ENCODE results near the gene SLC25A47. TPM values are rescaled to one million over a fixed set of nuclear protein-coding genes. Genes with fewer than 3 reads are reported as not detected.

SLC25A47 gene
- polyA plus RNA-seq, 3 donors, result 0.05 to 0.07 TPM; not detected in 1

DNA sequence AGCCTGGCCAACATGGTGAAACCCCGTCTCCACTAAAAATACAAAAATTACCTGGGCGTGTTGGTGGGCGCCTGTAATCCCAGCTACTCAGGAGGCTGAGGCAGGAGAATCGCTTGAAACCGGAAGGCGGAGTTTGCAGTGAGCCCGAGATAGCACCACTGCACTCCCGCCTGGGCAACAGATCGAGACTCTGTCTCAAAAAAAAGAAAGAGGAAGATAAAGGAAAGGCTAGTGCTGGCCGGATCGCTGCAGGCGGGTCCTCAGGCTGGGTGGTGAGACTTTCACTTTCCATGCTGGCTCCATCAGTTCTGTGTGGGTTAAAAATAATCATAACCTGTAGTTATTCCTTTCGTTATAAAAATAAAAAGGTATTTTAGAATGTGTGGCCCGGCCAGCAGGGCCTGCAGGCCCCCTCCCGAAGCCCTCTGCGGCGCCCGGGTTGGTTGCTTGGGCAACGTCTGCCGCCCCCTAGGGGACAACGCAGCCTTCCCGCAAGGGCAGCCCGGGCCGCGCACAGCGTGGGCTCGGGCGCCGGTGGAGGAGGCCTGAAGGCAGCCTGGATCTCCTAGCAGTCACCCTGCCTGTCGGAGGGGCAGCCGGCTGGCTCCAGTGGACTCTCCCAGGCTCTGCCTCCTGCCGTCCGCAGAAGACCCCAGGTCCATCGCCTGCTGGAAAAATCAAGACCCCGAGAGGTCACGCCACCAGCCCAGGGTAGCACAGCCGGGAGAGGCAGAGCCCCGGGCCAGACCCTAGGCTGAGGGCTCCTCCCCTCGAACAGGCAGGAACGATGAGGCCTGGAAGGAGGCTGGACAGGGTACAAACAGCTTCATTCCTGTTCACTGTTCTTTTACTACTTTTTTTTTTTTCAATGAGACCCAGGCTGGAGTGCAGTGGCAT, 5.0 kb upstream of the SLC25A47 start:
- 28 to 46% (median 28%) methylated on average over 32 to 40 of the region's 40 CpGs for WGBS, 3 donors
- no peak overlapping the region for H3K27ac ChIP-seq (ENCODE audit: low read depth, low read length)

DNA sequence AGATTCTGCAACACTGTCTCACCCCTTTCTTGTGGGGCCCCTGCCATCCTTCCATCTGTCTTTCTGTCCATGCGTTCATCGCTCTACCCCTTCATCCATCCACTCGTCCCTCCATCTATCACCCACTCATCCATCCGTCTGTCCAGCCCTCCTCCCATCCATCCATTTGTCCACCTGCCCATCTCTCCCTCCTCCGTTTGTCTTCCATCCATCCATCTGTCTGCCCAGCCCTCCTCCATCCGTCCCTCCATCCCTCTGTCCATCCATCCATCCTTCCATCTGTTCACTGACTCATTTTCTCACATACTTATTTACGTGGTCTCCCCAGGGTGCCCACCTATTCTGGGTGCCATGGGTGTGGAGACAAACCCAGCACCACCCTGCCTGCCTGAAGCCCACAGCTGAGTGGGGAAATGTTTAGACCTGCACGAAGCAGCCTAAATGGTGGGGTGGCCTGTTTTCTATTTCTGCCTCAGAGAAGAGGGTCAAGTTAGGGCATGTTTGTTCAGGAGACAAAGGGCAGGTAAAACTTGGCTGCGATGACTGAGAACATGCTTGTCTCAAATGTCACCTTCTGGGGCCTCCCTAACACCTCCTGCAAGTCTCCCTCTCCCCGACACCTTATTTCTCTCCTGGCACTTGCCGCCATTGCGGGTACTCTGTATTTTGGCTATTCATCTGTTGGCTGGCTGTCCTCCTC, 2.8 kb upstream of the SLC25A47 start:
- 83 to 94% (median 90%) methylated on average over 12 of the region's 12 CpGs for WGBS, 3 donors
- no peak overlapping the region for H3K27ac ChIP-seq (ENCODE audit: low read depth, low read length)

DNA sequence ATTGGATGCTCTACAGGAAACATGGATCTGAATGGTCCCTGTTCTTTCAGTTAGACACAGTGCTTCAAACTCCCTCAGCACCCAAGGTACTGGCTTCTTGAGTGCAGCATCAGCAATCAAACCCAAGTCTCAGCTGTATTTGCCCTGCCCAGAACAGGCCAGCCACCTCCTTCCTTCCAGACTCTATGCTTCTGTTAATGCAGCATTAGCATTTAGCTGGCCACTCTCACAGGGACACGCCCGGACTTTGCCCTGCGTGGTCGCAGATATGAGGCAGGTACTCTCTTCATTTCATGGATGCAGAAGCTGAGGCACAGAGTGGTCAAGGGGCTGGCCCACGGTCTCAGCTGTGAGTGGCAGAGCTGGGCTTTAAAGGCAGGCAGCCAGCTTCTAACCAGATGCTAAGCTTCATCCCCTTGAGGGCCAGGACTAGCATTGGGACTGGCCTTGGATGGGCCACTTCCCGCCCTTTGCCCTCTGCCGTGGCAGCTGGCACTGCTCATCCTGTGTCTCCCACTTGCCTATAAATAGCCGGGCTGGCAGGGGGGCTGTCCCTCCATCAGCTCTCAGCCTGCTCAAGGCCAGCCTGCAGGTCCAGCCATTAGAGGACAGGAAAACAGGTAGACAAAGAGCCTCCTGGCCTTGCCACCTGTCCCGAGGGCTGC, 1.5 kb upstream of the SLC25A47 start:
- H3K27ac ChIP-seq (ENCODE audit: low read depth, low read length), result no peak overlapping the region
- 54 to 86% (median 86%) methylated on average over 9 of the region's 9 CpGs for WGBS, 3 donors

DNA sequence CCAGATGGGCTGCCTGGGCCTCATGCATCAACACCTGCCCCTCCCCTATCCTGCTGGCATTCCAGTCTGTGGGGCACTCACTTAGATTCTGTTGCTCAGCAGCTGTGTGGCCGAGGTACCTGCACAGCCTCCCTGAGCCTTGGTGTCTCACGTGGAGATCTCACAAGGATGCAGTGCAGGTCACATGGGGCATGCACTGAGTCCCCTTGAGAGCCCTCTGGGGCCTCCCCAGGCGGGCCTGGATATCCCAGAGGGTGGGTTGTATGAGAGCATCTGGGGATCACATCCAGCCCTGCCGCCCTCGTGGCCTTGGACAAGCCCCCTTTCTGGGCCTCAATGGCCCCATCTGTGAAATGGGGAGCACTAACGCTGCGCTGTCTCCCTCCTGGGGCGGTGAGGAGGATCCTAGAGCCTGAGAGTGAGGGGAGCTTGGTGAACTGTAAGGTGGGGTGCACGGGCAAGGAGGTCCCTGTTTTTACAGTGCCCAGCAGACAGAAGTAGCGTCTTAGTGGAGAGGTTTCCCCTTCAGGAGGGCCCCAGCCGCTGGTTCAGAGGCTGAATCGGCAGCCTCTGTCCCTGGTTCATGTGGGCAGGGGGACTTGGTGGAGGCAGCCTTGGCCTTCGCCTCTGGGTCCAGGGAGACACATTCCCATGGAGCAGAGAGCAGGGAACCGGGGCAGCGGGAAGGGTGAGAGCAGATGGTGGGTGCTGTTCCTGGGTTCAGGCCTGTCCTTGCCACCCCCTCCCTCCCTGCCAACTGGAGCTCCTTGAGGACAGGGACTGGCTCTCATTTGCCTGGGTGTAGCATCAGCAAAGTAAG, 791 bp upstream of the SLC25A47 start:
- no peak overlapping the region for H3K27ac ChIP-seq (ENCODE audit: low read depth, low read length)
- WGBS, 3 donors, result 84 to 92% (median 89%) methylated on average over 15 of the region's 15 CpGs

DNA sequence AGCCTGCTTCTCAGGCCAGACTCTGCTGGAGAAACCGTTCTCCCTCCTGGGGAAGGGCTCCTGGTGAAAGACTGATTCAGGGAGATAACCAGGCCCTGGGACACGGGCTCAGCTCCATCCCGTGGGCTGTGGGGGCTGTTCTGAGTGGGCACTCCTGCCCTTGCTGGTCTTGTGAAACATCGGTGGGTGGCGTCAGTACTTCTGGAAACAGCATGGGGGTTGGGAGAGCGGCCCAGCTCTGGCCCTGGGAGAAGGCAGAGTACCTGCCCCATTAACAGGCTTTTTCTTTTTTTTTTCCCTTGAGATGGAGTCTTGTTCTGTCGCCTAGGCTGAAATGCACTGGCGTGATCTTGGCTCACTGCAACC, 786 bp downstream of the SLC25A47 start:
- 68 to 92% (median 80%) methylated on average over 8 of the region's 8 CpGs for WGBS, 3 donors
- no peak overlapping the region for H3K27ac ChIP-seq (ENCODE audit: low read depth, low read length)

DNA sequence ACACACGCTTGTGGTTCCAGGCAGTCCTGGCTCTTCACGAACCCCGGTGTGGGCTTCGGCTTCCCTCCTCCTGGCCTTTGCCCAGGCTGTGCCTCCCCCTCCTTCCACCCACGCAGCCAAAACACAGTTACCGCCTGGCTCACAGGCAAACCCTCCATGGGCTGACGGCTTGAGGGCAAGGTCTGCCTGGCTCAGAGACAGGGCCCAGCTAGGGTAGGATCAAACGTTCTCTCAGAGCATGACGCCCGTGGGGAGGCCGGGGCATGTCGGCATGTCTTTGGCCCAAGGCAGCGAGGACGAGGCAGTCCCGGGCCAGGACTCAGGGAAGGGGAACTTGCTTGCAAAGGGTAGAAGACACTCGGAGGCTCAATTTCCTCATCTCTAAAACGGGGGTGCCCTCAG, 2.1 kb downstream of the SLC25A47 start:
- WGBS, 3 donors, result 64 to 79% (median 72%) methylated on average over 17 of the region's 17 CpGs
- no peak overlapping the region for H3K27ac ChIP-seq (ENCODE audit: low read depth, low read length)

DNA sequence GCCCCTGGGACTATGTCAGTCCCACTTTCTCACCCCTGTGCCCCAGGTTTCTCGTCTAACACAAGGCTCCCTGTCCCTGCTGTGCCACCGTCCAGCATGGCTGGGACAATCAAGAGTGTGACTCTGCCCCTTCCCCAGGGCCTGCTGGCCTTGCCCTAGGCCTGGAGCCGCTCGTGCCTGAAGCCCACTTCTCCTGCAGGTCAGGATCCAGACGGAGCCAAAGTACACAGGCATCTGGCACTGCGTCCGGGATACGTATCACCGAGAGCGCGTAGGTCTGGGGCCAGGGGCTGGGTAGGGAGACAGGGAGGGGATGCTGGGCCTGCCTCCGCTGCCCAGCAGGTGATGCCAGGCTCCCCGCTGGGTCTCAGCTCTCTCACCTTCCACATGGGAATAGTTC, 2.8 kb downstream of the SLC25A47 start:
- H3K27ac ChIP-seq (ENCODE audit: low read depth, low read length), result no peak overlapping the region
- WGBS, 3 donors, result 71 to 95% (median 90%) methylated on average over 13 of the region's 13 CpGs

DNA sequence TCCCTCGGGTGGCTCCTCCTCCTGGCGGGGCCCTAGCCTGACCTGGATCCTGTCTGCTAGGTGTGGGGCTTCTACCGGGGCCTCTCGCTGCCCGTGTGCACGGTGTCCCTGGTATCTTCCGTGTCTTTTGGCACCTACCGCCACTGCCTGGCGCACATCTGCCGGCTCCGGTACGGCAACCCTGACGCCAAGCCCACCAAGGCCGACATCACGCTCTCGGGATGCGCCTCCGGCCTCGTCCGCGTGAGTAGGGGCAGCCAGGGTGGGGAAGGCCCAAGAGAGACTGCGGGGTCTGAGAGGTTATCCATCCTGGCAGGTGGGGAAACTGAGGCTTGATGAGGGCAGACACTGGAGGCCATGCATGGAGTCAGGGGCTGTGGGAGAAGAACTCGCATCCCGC, 4.0 kb downstream of the SLC25A47 start:
- no peak overlapping the region for H3K27ac ChIP-seq (ENCODE audit: low read depth, low read length)
- 95 to 96% (median 96%) methylated on average over 24 of the region's 24 CpGs for WGBS, 3 donors

DNA sequence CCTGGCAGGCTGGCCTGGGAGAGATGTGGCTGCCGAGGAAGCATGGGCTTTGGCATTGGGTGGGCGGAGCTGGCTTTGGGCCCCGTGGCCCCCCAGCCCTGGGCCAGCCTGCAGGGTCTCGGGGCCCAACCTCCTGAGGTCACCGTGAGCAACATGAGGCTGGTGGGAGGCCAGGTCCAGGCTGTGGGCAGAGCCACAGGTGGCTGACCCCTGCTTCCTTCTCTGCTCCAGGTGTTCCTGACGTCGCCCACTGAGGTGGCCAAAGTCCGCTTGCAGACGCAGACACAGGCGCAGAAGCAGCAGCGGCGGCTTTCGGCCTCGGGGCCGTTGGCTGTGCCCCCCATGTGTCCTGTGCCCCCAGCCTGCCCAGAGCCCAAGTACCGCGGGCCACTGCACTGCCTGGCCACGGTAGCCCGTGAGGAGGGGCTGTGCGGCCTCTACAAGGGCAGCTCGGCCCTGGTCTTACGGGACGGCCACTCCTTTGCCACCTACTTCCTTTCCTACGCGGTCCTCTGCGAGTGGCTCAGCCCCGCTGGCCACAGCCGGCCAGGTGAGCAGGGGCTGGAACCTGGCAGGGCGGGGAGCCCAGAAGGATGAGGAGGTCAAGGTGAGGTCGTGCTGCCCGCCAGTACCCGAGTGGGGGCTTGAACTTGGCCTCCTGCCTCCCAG, 5.5 kb downstream of the SLC25A47 start:
- WGBS, 3 donors, result 45 to 88% (median 87%) methylated on average over 32 of the region's 32 CpGs

DNA sequence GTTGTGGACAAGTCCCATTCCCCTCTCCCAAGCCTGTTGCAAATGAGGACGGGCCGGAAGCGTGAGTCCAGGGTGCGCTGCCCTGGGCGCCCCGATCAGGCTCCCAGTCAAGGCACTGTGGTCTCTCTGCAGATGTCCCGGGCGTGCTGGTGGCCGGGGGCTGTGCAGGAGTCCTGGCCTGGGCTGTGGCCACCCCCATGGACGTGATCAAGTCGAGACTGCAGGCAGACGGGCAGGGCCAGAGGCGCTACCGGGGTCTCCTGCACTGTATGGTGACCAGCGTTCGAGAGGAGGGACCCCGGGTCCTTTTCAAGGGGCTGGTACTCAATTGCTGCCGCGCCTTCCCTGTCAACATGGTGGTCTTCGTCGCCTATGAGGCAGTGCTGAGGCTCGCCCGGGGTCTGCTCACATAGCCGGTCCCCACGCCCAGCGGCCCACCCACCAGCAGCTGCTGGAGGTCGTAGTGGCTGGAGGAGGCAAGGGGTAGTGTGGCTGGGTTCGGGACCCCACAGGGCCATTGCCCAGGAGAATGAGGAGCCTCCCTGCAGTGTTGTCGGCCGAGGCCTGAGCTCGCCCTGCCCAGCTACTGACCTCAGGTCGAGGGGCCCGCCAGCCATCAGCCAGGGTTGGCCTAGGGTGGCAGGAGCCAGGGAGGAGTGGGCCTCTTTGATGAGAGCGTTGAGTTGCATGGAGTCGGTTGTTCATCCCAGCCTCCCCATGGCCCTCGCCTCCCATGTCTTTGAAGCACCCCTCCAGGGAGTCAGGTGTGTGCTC, 6.3 kb downstream of the SLC25A47 start:
- H3K27ac ChIP-seq (ENCODE audit: low read depth, low read length), result no peak overlapping the region
- 86 to 93% (median 89%) methylated on average over 32 to 36 of the region's 36 CpGs for WGBS, 3 donors

More for the DNA sequence above, 5.5 kb downstream of the SLC25A47 start:
- no peak overlapping the region for H3K27ac ChIP-seq (ENCODE audit: low read depth, low read length)

DNA sequence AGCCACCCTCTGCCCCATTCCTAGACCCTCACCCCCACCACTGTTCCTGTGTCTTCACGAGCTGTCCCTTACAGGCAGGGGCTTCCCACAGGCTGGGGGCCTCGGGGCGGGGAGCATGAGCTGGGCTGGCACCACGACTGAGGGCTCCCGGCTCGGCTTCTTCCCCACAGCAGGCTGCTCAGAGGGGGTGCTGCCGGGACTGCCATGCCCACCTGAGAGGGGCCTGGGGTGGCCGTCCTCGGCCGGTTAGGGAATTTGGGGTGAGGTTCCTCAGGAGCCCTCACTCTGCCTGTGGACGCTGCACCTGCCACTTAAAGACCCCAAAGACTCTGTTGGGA, 6.8 kb downstream of the SLC25A47 start:
- H3K27ac ChIP-seq (ENCODE audit: low read depth, low read length), result no peak overlapping the region
- 86 to 89% (median 86%) methylated on average over 11 of the region's 11 CpGs for WGBS, 3 donors

DNA sequence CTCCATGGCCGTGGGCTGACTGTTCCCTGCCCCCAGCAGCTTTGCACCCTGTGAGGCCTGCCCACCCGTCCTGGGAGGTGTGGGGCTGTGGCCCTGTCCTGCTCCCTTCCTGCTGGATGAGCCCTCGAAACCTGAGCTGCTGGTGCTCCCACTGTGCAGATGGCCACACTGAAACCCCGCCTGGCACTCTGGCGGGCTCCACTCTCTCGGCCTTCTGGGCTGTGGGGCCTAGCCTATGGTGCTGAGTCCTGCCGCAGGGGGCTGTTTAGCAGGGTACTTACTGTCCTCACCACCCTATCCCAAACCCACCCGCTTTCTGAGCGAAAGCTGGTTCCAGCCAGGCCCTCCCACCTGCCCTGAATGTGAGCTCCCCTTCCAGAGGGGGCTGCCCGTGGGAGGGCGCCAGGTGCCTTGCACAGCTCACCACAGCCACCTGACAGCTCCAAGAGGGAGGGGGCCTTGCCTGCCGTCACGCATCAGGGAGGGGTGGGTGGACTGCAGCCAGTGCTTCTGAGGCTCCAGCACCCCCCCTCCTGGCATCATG, 7.3 kb downstream of the SLC25A47 start:
- WGBS, 3 donors, result 79 to 84% (median 82%) methylated on average over 13 of the region's 13 CpGs
- H3K27ac ChIP-seq (ENCODE audit: low read depth, low read length), result no peak overlapping the region

DNA sequence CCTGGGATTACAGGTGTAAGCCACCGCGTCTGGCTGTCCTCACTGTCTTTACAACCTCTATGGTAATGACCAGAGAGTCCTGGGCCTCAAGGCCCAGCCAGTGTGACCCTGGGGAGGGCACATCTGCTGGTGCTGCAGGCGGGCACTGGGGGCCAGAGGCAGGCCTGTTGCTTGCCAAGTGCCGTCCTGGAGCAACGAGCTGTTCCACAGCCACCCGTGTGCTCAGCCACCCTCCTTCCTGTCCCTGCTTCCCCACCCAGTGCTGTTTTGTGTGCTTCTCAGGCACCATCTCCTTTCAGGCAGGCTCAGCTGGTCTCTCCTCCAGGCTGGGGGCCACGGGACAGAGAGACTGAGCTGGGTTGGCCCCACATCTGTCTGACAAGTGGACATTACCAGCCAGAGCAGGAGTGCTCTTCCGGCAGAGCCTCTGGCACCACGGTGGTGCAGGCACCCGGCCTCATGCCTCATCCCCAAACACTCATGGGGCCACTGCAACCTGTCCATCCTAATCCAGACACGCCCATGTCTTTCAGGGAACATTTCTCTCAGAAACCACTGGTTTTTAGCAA, 9.0 kb downstream of the SLC25A47 start:
- WGBS, 3 donors, result 75 to 81% (median 76%) methylated on average over 10 to 11 of the region's 11 CpGs
- no peak overlapping the region for H3K27ac ChIP-seq (ENCODE audit: low read depth, low read length)

DNA sequence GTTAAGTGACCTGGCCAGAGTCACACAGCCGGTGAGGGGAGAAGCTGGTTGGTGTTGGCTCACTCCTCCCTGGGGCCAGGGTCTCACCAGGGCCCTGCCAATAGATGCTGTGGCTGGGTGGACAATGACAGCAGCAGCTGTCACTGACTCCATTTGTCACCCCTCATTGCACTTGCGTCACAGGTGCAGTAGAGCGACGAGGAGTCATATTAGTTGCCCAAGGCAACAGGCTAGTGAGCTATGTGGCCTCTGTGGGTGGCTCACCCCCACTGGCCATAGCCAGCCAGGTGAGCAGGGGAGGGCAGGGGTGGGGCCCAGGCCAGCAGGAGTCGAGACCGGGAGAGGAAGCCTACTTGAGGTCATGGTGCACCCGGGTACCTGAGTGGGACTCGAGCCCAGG, 9.7 kb downstream of the SLC25A47 start:
- H3K27ac ChIP-seq (ENCODE audit: low read depth, low read length), result no peak overlapping the region
- WGBS, 3 donors, result 84 to 92% (median 88%) methylated on average over 8 of the region's 8 CpGs

DNA sequence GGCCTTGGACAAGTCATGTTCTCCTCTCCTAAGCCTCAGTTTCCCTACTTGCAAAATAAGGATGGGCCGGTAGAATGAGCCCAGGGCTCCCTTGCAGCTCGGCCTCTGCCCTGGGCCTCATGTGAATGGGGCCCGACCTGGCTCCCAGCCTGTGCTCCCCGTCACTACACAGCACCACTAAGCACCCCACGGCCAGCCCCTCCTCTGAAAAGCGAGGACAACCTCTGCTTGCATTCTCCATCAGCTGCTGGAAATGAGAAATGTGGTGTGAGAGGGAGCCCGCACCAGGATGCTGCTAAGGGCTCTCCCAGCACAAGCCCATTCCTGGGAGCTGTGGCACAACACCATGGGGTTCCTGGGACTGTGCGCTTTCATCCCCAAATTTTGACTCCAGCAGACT, 10.2 kb downstream of the SLC25A47 start:
- no peak overlapping the region for H3K27ac ChIP-seq (ENCODE audit: low read depth, low read length)
- 92 to 95% (median 94%) methylated on average over 8 of the region's 8 CpGs for WGBS, 3 donors

DNA sequence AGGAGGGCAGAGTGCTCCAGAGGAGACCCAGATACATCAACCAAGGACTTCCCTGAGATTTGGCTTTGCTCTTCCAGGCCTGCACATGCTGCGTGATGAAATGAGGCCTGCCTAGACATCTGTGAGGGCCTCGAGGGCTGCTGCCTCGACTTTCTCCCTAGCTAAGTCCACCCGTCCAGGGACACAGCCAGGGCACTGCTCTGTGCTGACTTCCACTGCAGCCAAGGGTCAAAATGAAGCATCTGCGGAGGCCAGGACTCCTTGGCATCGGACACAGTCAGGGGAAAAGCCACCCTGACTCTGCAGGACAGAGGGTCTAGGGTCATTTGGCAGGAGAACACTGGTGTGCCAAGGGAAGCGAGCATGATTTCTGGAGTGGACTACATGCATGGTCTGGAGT, 10.7 kb downstream of the SLC25A47 start:
- 77 to 84% (median 83%) methylated on average over 7 of the region's 7 CpGs for WGBS, 3 donors
- H3K27ac ChIP-seq (ENCODE audit: low read depth, low read length), result no peak overlapping the region

DNA sequence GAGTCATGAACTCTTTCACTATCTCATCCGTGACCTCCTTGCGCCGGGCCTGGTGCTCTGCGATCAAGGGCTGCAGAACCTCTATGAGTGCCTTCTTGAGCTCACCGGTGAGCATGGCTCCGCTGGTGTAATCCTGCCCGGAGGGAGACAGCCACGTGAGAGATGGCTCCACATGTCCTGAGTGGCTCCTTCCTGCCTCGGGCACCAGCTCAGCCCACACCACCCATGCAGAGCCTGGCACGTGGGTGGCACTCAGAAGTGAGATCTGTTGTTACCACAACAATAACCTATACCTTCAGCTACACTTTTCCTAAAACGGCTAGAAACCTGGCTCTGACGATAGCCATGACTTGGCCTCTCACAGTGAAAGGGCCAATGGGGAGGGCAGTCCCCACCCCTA, 11.8 kb downstream of the SLC25A47 start:
- no peak overlapping the region for H3K27ac ChIP-seq (ENCODE audit: low read depth, low read length)
- WGBS, 3 donors, result 89 to 93% (median 91%) methylated on average over 12 of the region's 12 CpGs
